Gastroesophageal sphincter (tissue), 2 donors: ENCODE data around the gene CASP8AP2.

Experiments
- POLR2A ChIP-seq, 2 donors: fragments of 450-650 bp; IDR thresholded peaks; one replicate each; pipeline ENCODE4 v1.6.1; 2017; ENCODE audit warnings: antibody characterized with exemption in 2 of 2, mild to moderate bottlenecking in 2 of 2, moderate library complexity in 1 of 2
- POLR2AphosphoS5 ChIP-seq: sonication (generic); formaldehyde crosslinking; IDR thresholded peaks from one replicate; pipeline ENCODE4 v1.6.1; 2017; ENCODE audit warnings: antibody characterized with exemption

DNA sequence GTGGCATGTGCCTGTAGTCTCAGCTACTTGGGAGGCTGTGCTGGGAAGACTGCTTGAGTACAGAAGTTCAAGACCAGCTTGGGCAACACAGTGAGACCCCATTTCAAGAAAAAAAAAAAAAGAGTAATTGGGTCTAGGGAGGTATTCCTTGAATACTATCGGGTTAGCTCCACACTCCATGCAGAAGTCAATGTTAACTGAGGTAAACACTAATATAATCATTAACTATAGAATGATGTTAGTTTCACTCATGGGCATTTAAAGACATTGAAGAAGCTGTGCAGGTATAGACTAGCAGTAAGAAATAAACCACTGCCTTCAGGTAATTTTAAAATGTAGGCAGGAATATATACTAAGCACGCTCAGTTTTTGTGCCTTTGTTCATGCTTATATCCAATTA, 42.7 kb upstream of the CASP8AP2 start:
- TF ChIP-seq POLR2AphosphoS5 (no peak), POLR2A (IDR thresholded peaks at IDR 0.05) (no peak)
